GM12872 (cell line): Measurements from ENCODE around the gene NUDCD3.

Experiments used
- CTCF ChIP-seq: IDR thresholded peaks from 3 replicates; pipeline ENCODE4 v1.5.1; 2011; ENCODE audit warnings: low read depth, mild to moderate bottlenecking, low read length, moderate library complexity; ENCODE audit not compliant: insufficient read depth

Gene NUDCD3

GRCh38 chr7:44336491-44336890, 154.0 kb downstream of the NUDCD3 start:
- no peak for TF ChIP-seq CTCF

GRCh38 chr7:44335184-44335583, 155.3 kb downstream of the NUDCD3 start:
- TF ChIP-seq CTCF: no peak

DNA sequence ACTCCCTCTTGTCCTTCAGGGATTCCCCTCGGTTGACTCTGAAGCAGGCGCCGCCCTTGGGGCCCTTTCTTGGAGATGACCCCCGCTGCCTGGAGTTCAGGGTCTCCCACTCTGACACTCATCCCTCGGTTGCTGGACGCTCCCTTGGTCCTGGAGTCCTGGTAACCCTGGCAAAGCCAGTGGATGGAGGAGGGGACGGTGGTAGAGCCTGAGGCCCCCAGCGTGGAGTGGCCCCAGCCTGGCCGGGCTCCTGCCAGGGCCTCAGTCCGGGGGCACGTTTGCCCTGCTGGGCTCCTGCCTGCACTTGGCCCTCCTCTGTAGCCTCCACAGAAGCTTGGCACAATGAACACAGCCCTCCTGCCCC, 155.7 kb downstream of the NUDCD3 start:
- no peak for TF ChIP-seq CTCF

DNA sequence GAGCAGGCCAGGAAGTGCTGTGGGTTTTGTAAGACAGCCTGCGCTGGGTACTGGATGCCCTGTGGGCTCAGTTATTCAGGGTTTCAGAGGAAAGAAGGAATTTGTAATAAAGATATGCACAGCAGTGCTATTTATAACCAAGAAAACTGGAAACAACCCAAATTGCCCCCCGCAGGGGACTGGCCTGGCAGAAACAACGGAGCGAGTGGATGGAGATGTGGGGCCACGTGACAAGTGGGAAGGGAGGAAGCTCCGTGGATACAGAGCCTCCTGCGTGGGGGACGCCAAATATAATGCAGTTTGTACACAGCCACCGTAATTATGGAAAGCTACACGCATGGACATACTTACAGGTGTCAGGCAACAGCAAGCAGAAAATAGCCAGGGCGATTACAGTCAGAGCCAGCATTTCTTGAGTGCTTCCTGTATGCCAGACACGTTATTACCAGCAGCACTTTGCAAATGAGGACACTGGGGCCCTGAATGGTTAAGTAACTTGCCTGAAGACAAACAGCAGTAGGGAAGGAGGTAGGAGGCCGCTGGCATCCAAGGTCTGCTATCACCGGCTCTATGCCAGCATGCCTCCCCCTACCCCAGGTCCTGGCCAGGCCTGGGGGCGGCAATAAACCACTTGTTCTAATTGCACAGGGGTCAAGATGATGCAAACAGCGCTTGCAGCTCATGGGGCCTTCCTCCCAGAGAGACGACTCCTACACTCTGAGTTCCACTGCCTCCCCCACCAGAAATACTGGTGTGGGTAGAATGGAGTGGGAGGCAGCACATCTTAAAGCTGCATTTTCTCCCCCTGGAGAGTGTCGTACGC, 156.3 kb downstream of the NUDCD3 start:
- no peak for TF ChIP-seq CTCF

DNA sequence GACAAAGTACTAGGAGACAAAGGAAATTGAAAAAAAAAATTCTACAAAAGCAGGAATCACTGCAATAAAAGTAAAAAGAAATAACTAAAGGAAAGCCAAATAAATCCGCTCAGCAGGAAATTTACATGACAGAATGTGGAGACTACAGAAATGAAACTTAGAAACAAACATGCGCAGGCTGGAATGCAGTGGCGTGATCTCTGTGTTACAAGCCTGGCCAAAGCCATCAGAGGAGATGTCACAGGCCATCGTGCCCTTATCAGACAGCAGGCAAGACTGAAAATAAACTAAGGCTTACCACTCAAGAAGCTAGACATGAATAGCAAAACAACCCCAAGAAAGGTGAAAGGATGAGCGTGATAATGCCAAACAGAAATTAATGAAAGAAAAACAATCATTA, 158.8 kb downstream of the NUDCD3 start:
- no peak for TF ChIP-seq CTCF

- no peak for TF ChIP-seq CTCF
Measured at GRCh38 chr7:44330331-44330730, 160.1 kb downstream of the NUDCD3 start.

- TF ChIP-seq CTCF: no peak
Measured at GRCh38 chr7:44329888-44330287, 160.6 kb downstream of the NUDCD3 start.
